Keratinocyte (primary cell): ENCODE data around the gene OLIG1.

Experiments used
- CTCF ChIP-seq, 3 experiments: IDR thresholded peaks in 1 of 3; conservative IDR thresholded peaks in 1 of 3; optimal IDR thresholded peaks in 1 of 3; 2 replicates in 2 of 3; 3 replicates in 1 of 3; pipeline versions ENCODE3 to v1.5.1; 2011; ENCODE audit warnings: low read length in 3 of 3, mild to moderate bottlenecking in 3 of 3, moderate library complexity in 2 of 3, control low read depth in 1 of 3, inconsistent platforms in 1 of 3; ENCODE audit not compliant: insufficient read depth in 2 of 3; ENCODE audit errors: extremely low read depth in 1 of 3
- EZH2 ChIP-seq: IDR thresholded peaks from one replicate; pipeline ENCODE4 v1.6.1; 2012; ENCODE audit warnings: inconsistent platforms, mild to moderate bottlenecking, low read length, moderate library complexity

GRCh38 chr21:33042812-33043211 lies 27.1 kb upstream of the OLIG1 start:
- TF ChIP-seq CTCF (optimal IDR thresholded peaks at IDR 0.05 in 1 of 3, IDR thresholded peaks at IDR 0.05 in 1 of 3, conservative IDR thresholded peaks at IDR 0.05 in 1 of 3; ENCODE audit: extremely low read depth in 1 of 3, insufficient read depth in 2 of 3, low read length in 3 of 3) (no peak), EZH2 (no peak)
